Upper lobe of left lung (tissue), 4 donors: ENCODE measurements around the gene TUBB4B.

ENCODE experiments used
- CTCF ChIP-seq, 6 experiments: fragments of 450-650 bp in 4 of 6; fragments of 200-600 bp in 2 of 6; sonication (generic) in 2 of 6; IDR thresholded peaks; one replicate each; pipeline ENCODE4 v1.5.1; 2016 to 2019; ENCODE audit warnings: antibody characterized with exemption in 6 of 6
- EP300 ChIP-seq, 4 donors: sonication (generic); formaldehyde crosslinking; IDR thresholded peaks; one replicate each; pipeline ENCODE4 v1.5.1; 2017; ENCODE audit warnings: antibody characterized with exemption in 4 of 4, control low read depth in 2 of 4
- POLR2A ChIP-seq, 4 donors: fragments of 450-650 bp; IDR thresholded peaks; one replicate each; pipeline ENCODE4 v1.5.1; 2016 to 2017; ENCODE audit warnings: antibody characterized with exemption in 4 of 4, mild to moderate bottlenecking in 2 of 4
- POLR2AphosphoS5 ChIP-seq, 2 donors: sonication (generic); formaldehyde crosslinking; IDR thresholded peaks; one replicate each; pipeline ENCODE4 v1.5.1; 2017; ENCODE audit warnings: antibody characterized with exemption in 2 of 2

DNA sequence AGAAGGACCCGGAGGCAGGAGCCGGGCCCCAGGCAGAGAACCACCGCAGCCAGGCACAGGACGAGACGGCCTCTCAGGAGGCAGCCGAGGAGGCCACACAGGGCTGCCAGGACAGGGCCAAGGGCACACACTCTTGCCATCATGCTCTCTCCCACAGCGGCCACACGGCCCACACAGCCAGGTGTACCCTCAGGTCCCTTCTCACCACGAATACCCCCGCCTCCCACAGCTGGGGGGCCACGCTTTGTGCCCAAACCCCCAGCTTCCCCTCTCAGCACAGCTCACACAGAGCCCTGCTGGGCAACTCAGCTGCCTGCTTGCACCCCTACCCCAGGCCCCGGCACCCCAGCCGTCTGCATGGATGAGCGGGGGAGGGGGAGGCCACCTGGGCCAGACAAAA lies 47.3 kb upstream of the TUBB4B start:
- TF ChIP-seq POLR2A (IDR thresholded peaks at IDR 0.05) (no peak), CTCF (IDR thresholded peaks at IDR 0.05) (no peak), POLR2AphosphoS5 (IDR thresholded peaks at IDR 0.05) (no peak), EP300 (IDR thresholded peaks at IDR 0.05) (no peak)
